HG02943 (cell line): Measurements from ENCODE around the gene RFFL.
"Not testable (repeated sequence)": the region's sequence is repeated elsewhere in the genome, so short reads cannot be mapped to it uniquely, and the experiment has no call there.

ENCODE experiments used
- ATAC-seq: cut with Tn5 transposase; IDR thresholded peaks from one replicate; pipeline ENCODE4 v1.9.1; 2021; ENCODE audit warnings: mild to moderate bottlenecking, low read depth, moderate library complexity; ENCODE audit not compliant: unreplicated experiment

RFFL gene

DNA sequence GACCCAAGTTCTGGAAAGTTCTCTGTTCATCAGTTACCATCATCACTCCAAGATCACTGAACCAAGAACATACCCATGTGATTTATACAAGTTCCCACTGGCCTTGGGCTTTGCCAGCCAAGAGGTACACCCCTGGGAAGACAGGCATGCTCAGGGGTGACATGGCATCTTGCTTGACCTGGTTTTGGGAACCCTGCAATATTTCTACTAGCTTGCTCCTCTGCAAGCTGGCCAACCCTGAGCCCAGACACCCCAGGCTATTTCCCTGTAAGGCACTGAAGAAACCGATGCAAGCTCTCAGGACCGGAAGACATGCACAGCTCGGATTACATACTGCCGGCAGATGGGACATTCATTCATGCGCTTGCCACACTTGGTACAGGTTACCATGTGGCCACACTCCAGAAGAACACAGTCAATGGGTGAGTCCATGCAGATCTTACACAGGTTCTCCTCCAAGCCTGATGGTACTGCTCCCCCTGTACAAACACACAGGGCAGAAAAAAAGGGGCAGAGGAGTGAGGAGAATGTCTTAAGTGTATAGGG lies 51.8 kb downstream of the RFFL start:
- ATAC-seq: no peak

- ATAC-seq: no peak
Measured at GRCh38 chr17:35010093-35010492, 53.4 kb downstream of the RFFL start.

- no peak for ATAC-seq
Measured at GRCh38 chr17:35006961-35007360, 56.5 kb downstream of the RFFL start.

- no peak for ATAC-seq
Measured at GRCh38 chr17:35006345-35006744, 57.2 kb downstream of the RFFL start.

DNA sequence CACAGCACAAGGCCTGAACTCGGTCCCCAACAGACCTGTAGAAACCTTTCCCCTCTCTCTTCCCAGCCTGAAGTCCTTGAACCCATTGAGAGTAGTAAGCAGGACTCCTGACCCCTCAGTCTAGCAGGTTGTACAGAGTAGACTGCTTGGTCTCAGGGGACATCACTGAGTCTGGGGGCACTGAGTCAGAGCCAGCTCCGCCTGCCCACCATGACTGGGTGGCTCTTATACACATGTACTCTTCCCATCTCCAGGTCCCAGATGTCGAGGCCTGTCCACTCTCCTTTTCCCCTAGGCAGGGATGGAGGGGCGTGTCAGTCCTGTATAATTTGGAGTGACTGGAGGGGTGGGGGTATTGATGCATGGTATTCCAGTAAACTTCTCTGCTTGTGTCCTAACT lies 59.7 kb downstream of the RFFL start:
- no peak for ATAC-seq

- ATAC-seq: no peak
Measured at GRCh38 chr17:35002876-35003551, 60.5 kb downstream of the RFFL start.

DNA sequence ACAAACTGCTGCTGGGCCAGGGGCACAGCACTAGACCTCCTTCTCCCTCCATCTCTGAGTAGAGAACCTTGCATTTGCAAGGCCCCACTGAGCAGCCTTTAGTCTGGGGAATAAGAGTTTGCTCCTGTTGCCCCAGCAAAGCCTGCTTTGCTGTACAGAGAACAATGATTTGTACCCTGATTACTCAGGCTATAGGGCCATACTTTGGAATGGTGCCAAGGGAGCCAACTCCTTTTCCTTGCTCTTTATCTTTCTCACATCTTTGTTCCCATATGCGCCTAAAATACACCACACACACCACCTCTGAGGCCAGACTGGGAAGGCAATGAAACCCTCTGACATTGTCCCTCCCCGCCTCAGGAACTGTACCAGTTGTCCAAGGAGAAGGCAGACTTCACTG lies 62.0 kb downstream of the RFFL start:
- no peak for ATAC-seq

DNA sequence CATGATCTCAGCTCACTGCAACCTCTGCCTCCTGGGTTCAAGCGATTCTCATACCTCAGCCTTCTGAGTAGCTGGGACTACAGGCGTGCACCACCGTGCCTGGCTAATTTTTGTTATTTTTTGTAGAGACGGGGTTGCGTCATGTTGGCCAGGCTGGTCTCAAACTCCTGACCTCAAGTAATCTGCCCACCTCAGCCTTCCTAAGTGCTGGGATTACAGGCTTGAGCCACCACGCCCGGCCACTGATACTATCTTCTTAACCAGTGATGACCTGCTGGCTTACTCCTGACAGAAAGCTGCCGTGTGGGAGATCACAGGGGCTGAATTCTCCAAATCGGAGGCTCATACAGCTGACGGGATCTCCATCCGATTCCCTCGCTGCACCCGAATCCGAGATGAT lies 62.5 kb downstream of the RFFL start:
- ATAC-seq: not testable (repeated sequence)

GRCh38 chr17:34999456-34999855 lies 64.1 kb downstream of the RFFL start:
- no peak for ATAC-seq

GRCh38 chr17:34998205-34998604 lies 65.3 kb downstream of the RFFL start:
- no peak for ATAC-seq

DNA sequence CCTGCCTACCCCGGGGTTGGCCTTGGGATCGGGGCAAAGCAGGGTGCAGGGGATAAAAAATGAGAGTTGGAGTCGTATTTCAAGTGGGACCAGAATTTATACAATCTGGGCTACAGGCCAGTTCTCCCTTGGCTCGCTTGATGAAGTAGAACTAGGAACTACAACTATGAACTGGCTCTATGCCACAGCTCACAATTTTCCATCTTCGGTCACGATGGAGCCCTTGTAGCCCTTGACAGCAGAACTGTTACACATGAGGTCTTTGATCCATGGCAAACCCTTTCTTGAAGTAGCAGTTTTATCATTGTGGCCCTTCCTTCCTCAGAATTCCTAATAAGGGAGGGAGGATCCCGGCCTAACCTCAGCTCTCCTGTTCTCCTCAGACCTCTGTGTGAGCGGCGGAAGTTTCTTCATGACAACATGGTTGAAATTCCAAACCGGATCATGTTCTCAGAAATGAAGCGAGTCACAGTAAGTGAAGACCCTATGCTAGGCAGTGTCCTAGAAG lies 66.1 kb downstream of the RFFL start:
- ATAC-seq: no peak

- ATAC-seq: no peak
Measured at GRCh38 chr17:34996422-34997285, 66.9 kb downstream of the RFFL start.

DNA sequence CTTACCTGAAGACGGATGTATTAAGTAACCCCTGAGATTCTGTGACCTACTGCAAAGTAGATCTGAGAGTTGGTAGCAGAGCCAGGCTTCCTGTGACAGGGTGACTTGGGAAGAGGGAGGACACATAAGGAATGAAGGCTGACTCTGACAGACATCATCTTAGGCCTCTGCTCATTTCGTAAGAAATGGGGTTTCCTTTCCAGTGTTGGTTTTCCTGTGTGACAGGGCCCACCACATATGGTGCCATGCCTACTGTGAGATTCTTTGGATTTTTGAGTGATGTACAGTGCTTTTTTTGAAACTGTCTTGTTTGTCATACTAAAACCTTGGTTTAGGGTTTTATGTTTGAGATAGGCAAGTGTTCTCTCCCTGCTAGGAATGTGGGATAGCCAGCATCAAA lies 70.5 kb downstream of the RFFL start:
- ATAC-seq: no peak

DNA sequence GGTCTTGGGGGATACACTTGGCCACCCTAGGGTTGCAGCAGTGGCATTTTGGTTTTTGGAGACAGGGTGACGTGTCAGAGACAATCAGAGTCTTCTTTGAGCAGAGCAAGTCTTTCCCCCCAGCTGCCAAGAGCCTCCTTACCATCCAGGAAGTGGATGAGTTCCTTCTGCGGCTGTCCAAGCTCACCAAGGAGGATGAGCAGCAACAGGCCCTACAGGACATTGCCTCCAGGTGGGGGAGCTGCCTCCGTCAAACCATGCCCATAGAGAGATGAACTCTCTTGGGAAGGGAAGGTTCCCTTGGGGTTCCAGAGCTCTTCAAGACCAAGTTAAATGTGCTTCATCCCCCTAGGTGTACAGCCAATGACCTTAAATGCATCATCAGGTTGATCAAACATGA lies 71.9 kb downstream of the RFFL start:
- no peak for ATAC-seq

DNA sequence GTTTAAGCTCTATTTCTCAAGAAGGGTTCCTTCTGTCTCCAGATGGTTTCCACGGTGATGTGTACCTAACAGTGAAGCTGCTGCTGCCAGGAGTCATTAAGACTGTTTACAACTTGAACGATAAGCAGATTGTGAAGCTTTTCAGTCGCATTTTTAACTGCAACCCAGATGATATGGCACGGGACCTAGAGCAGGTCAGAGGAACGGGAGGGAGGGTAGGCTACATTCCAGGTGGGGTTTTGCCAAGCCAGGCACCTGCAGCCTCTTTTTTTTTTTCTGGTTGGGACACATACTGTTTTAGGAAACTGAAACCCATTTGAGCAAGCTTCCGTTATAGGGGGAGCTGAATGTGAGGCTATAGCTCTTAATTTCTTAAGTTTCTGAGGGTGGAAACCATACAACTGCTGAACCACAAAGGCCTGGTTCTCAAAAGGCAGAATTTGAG lies 72.6 kb downstream of the RFFL start:
- ATAC-seq: no peak

GRCh38 chr17:34989473-34989872 lies 74.0 kb downstream of the RFFL start:
- ATAC-seq: no peak

DNA sequence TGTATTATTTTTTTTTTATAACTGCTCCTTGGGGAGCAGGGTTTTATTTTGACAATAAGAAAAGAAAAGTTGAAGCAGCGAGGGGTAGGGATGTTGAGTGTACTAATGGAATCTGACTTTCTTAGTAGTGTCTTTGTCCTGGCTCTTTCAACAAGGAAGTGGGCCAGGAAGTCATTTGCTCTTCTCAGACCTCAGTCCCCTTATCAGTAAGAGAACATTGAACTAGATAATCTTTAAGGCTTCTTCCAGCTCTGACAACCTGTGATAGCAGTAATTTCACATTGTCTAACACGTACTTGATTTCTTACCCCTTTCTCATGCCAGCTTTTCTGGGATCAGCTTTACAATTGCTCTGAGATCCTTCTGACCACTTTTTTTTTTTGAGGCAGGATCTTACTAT lies 74.9 kb downstream of the RFFL start:
- no peak for ATAC-seq

- ATAC-seq: no peak
Measured at GRCh38 chr17:34987232-34987631, 76.3 kb downstream of the RFFL start.

DNA sequence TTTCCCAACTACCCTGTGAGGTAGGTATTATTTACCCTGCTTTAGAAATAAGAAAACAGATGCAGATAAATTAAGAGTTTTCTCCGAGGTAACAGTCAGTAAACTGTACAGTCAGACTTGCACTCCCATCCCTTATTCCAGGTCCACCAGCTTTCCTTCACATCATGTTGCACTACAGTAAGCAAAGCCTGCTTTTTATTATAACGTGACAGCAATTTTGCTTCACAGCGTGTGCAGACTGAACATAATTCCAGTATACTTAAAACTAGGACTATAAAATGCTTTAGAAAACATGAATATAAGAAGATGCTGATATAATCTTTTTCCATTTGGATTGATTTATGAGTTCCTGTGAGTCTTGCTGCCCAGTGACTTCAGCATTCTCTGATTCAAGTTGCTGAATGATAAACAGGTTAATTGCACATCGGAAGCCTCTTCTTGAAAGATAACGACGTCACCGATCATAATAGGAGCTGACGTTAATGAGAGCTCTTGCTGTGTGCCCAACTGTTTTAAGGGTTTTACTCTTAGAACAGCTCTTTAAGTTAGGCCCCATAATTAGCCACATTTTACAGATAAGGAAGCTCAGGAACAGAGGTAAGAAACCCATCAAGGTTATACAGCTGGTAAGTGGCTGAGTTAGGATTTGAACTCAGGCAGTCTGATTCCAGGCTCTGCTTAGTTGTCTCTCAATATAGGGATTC lies 81.8 kb downstream of the RFFL start:
- no peak for ATAC-seq

DNA sequence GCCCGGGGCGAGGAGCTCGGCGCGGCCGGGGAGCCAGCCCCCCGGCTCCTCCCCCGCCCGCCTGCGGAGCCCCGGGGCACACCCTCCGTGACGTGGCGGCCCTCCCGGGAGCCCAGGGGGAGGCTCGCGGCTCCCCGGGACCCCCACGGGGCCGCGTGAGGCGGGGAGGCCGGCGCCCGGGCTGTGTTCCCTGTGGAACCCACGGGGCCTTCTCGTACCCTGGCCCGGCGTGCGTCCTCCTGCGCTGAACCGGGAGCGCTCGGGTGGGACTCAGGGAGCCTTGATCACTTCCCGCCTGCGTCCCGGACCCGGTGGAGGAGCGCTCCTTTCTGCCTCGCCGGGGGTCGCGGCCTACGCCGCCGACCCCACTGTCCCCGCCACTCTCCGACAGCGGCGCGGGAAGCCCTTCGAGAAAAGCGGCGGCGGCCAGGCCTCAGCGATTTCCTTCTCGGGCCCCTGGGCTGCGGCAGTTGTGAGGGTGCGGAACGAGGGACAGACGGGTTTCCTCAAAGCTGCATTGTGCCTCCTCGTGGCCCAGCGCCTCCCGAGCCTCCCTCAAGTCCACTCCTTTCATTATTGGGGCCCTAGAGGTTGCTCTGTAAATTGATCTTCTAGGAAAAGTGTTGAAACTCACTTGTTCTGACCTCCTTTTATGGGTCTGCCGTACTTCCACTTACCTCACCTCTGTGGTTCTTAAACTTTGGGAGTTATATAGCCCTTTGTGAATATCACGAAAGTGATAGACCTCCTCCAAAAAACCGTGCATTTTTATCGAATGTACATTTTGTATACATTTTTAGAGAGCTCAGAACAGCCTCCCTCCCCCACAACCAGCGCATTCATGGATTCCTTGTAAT lies 82.6 kb downstream of the RFFL start:
- ATAC-seq: peak; percentile 72
